ENCODE data around the gene IFNL4.

DNA sequence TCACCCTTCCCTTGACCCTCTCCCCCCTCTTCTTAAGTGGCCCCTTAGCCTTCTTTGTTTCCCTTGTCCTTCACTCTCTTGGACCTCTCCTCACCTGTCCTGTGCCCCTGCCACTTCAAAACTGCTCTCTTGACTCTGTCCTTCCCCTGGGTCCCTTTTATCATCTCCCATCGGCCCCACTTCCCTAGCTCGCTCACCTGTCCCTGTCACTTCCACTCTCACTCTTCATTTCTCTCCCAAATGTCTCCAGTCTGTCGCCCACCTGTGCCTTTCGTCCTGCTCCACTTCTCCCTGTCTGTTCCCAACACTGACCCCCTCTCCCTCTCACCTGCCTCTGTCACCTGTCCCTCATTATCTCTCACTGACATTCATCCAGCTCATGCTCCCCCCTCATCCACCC is 48.2 kb upstream of the IFNL4 start:
- no peak for TF ChIP-seq CTCF (IDR thresholded peaks at IDR 0.05)
- TF ChIP-seq POLR2A (IDR thresholded peaks at IDR 0.05), result no peak
